GM21423 (cell line): ENCODE measurements around the gene LPCAT1.
"Not testable (repeated sequence)": the region's sequence is repeated elsewhere in the genome, so short reads cannot be mapped to it uniquely, and the experiment has no call there.

Source experiments
- ATAC-seq: cut with Tn5 transposase; IDR thresholded peaks from one replicate; pipeline ENCODE4 v1.9.1; 2021; ENCODE audit warnings: mild to moderate bottlenecking, moderate library complexity; ENCODE audit not compliant: unreplicated experiment

Gene LPCAT1

GRCh38 chr5:1523793-1524480 lies at the start of gene LPCAT1:
Gene LPCAT1 (minus strand): TSS chr5:1523960. CDS start chr5:1523844, 116 bp downstream.
- peak; percentile 74 for ATAC-seq

DNA sequence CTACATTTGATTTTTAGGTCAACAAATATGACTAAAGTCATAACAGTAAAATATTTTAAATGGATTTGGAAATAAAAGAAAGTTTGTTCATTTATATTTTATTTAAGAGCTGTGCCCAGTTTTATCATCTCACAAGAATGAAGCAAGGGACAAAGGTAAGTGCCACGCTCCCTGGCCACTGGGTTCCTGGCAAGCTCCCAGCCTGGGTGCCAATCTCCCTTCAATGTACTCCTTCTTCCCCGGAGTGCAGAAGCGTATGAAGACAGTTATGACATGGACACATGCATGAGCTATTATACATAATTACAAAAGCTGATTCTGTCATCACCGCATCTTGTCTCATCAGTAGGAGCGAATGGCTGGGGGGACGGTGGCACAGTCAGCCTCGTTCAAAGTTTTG lies 48.1 kb upstream of the LPCAT1 start:
- ATAC-seq, result not testable (repeated sequence)

- no peak for ATAC-seq
These were observed 47.2 kb upstream of the LPCAT1 start for GRCh38 chr5:1570975-1571374.

DNA sequence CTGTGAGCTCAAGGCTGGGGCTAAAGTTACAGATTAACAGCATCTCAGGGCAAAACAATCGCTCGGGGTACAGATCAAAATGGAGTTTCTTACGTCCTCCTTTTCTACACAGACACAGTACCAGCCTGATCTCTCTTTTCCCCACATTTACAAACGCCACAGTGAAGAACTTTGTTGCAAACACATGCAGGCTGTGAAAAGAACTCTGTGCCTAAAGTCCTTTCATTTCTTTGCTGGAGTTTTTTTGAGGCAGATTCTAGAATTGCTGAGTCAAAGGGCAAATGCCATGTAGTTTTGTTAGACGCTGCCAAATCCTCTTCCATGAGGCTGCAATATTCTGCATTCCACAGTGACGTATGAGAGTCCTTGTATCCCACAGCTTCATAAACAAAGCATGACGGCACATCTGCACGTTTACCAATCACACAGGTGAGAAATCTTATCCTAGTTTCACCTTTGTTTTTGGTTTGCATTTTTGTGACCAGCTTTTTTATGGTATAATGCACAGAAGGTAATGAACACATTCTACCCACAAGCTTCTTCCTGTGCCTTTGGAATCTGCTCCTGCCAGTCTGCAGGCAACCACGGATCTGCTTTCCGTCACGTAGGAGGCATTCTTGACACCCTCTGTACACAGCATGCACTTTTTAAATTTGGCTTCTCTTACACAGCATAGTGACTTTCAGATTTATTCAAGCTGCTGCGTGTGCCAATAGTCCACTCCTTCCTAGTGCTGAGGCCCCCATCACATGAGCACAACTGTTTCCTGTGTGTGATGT lies 44.6 kb upstream of the LPCAT1 start:
- ATAC-seq, result no peak

DNA sequence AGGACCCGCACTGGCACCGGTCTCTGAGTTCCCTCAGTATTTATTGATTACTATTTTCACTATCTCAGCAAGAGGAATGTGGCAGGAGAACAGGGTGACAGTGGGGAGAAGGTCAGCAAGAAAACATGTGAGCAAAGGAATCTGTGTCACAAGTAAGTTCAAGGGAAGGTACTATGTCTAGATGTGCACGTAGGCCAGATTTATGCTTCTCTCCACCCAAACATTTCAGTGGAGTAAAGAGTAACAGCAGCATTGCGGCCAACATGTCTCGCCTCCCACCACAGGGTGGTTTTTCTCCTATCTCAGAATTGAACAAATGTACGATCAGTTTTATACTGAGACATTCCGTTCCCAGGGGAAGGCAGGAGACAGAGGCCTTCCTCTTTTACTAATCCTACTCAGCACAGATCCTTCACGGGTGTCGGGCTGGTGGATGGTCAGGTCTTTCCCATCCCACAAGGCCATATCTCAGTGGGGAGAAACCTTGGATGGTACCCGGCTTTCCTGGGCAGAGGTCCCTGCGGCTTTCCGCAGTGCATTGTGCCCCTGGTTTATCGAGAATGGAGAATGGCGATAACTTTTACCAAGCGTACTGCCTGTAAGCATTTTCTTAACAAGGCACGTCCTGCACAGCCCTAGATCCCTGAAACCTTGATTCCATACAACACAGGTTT lies 43.9 kb upstream of the LPCAT1 start:
- not testable (repeated sequence) for ATAC-seq

GRCh38 chr5:1565737-1566734 lies 42.3 kb upstream of the LPCAT1 start:
- no peak for ATAC-seq

GRCh38 chr5:1564824-1565736 lies 41.3 kb upstream of the LPCAT1 start:
- ATAC-seq, result no peak

- no peak for ATAC-seq
These were observed 40.5 kb upstream of the LPCAT1 start for GRCh38 chr5:1564182-1564748.

DNA sequence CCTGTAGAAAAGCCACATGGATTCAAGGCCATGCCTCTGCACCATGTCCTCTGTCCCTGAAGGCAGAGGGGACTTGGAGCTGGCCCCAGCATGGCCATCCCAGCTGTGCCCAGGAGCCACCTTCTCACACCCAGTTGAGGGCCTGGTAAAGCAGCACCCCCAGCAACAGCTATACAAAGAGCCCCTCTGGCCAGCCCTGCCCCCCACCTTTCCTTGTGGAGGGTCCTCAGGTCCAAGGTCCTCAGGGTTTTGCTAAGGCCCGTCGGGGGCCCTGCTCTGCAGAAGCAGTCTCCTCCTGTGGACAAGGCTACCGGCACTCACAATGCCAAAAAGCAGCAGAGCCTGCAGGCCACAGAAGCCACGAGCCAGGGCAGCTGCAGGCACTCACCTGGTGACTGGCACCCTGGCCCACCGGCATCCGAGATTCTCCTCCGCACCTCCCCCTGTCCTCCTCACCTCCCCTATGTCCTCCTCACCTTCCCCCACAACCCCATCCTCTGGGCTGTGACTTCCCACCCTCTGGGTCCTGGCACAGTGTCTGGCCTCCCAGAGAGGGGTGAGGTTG lies 39.9 kb upstream of the LPCAT1 start:
- ATAC-seq, result no peak

DNA sequence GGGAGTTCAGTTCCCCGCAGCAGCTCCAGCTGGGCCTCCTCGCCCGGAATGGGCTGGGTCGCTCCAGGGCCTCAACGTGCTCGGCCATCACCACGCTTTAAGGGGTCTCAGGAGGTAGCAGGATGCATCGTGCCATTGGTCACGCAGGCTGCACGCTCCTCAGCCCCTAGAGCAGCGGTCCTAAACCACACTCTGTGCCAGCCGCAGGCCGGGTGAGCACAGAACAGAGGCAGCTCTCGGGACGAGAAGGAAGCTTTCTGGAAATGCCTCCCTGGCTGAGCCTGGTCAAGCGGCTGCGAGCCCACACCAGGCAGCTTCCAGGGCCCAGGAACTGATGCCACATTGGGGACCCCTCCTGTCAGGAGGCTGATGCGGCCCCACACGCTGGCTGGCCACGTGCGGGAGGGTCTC lies 39.3 kb upstream of the LPCAT1 start:
- ATAC-seq, result no peak

- no peak for ATAC-seq
These were observed 38.8 kb upstream of the LPCAT1 start for GRCh38 chr5:1562599-1562998.

- ATAC-seq, result no peak
These were observed 37.7 kb upstream of the LPCAT1 start for GRCh38 chr5:1561402-1561929.

DNA sequence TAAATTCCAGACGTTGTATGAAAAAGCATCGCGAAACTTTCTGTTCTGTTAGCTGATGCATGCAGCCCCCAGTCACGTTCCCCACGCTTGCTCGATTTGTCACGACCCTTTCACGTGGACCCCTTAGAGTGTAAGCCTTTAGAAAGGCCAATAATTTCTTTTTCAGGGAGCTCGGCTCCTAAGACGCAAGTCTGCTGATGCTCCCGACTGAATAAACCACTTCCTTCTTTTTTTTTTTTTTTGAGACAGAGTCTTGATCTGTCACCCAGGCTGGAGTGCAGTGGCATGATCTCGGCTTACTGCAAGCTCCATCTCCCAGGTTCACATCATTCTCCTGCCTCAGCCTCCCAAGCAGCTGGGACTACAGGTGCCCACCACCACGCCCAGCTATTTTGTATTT lies 36.7 kb upstream of the LPCAT1 start:
- not testable (repeated sequence) for ATAC-seq

DNA sequence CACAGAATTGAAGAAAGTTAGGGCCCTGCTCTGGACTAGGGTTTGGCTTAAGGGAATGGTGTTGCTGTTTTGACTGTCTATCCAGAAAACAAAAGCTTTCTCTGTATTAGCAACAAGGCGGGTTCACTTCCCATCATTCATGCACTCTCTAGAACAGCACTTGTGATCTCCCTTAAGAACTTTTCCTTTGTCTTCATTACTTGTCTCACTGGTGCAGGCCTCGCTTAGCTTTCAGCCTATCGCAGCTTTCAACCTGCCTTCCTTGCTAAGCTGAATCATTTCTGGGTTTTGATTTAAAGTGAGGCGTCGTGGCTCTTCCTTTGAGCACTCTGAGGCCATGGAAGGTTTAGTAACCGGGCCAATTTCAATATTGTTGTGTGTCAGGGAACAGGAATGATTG lies 35.2 kb upstream of the LPCAT1 start:
- ATAC-seq, result no peak

- no peak for ATAC-seq
These were observed 33.5 kb upstream of the LPCAT1 start for GRCh38 chr5:1557114-1557873.

GRCh38 chr5:1555808-1556731 lies 32.3 kb upstream of the LPCAT1 start:
- ATAC-seq, result no peak
